Endometrial microvascular endothelial cells (primary cell): ENCODE data around the gene CXXC4. TPM values are rescaled to one million over a fixed set of nuclear protein-coding genes. Genes with fewer than 3 reads are reported as not detected.

Source experiments
- in situ Hi-C: cut with HindIII; loops from 2 replicates; pipeline ENCODE4 v1.10.0; 2017; ENCODE audit warnings: low sequenced_read_pairs, low pct_unique_long_range_greater_than_20kb; ENCODE audit errors: inconsistent ontology term
- total RNA-seq: library from RNA; depleted of rRNA; stranded (reverse); fragments of >200 nt; gene quantifications from one replicate; pipeline ENCODE4 v1.2.3, GENCODE V29; 2015; ENCODE audit errors: inconsistent ontology term

The CXXC4 gene
- total RNA-seq, 1 donor from 2014 or later, result not detected

DNA sequence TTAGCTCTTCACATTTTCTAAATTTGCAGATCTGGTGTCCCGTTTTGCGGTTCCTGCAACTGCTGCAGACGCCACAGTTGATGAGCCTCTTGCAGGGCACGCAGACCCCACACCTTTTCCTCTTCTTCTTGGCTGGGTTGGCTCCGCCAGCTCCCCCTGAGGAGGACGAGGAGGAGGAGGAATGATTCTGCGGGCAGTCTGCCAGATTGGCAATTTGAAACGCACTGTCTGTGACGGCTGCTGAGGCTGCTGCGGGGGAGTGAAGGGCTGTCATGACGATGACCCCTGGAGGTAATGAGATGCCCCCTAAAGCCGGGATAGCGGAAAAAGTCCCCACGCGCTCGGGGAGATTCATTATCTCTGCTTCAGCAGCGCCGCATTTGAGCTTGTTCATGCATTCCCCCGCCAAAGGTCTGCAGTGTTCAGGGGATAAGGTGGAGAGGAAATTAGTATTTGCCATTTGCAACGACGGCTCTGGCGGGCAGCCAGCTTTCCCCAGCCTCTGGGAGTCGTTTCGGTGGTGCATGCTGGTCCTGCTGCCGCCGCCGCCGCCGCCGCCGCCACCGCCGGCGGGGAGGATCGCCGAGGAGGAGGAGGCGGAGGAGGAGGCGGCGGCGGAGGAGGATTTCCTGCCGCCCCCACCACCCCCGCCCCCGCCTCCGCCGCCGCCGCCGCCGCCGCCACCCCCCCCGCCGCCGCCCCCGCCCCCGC is 3.8 kb downstream of the CXXC4 start:
- in situ Hi-C loops, result no loop called here

DNA sequence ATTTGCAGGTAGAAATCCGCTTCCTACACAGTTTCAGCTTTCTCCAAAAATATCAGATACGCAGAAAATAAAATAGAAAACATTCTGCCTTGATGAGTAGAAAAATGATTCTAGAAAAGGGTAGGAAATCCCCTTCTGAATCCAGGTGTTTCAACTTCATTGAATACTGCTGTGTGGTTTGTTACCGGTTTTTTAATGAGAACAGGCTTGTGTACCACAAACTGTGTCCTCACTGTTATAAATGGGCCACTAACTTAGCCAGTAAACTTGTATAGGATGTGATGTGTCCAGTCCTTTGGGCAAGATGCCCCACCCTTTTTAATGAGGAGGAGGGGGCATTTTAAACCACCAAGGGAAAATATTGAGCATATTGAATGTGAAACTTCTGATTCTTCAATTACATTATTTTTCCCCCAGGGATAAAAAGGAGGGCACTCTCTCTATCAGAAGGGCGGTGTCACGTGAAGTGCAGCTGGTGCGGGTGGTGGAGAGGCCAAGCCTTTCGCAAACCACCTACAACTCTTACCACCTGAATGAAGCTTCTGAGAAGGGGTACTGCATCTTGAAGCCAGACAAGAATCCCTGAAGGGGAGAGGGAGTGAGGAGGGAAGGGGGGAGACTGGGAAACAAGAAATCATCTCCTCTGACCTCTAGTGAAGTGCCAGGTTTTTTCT is 4.5 kb downstream of the CXXC4 start:
- in situ Hi-C loops, result no loop called here

DNA sequence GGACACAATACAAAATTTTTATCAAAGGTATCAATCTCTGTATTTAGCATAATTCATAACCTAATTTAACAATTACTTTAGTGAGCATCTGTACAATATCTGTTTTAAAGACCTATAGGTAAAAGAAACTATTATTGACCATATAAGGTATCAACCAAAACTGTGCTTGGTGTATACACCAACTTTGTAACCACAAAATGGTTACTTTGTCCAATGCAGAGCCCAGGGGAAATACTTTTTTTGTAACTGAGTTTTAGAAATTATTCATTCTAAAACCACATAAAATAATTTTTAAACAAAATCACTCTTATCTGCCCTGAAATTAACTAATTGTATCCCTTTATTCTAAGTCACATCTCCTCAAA is 5.0 kb downstream of the CXXC4 start:
- in situ Hi-C loops, result no loop called here

DNA sequence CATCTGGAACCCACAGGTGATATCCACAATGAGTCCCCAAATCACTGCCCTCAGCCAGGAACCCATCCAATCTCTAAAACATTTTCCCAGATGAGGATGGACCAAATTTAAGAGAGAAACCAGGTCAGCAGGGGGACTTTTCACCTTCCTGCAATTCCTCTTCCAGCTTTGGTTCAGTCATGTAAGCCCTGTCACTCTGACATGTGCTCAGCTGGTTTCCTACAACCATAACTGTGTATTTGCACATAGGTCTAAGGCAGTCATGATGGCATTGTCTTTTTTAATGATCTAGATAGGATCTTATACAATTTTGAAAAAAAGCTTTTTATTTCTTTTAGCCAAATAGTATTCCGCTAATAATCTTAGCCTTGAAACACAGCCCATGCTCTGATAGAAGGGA is 6.5 kb downstream of the CXXC4 start:
- in situ Hi-C loops, result no loop called here

DNA sequence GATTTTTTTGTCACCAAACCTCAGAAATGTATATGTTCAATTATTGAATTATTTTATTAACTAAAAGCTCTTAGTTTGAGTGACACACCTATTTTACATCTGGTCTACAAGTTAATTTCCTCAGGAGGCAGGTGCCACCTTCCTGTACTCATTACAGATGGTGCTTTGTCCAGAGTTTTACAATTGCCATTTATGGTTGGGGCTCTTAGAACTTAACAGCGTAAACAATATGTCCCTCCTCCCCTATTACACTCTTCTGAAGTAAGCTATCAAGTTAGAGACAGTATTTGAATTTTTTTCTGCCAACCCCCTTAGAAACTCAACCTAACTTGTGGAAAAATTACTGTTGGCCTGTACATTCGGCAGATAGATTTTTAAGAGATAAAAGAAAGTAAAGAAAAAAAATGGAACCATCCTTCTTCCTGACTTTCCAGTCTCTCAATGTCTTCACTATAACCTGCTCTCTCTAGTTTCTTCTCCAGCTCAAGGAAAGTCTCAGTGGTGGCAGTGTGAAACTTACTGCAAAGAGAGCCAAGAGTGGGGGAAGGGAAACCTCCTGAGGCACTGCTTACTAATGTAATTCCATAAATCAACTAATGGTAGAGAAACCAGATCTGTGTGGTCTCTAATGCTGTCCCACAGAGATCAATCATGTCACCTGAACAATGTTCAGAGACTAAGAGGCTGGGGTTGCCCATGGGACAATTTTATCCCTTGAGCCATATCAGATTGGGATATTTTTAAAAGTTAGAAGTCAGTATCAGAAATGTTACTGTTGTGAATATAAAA is 7.8 kb downstream of the CXXC4 start:
- in situ Hi-C loops, result no loop called here

DNA sequence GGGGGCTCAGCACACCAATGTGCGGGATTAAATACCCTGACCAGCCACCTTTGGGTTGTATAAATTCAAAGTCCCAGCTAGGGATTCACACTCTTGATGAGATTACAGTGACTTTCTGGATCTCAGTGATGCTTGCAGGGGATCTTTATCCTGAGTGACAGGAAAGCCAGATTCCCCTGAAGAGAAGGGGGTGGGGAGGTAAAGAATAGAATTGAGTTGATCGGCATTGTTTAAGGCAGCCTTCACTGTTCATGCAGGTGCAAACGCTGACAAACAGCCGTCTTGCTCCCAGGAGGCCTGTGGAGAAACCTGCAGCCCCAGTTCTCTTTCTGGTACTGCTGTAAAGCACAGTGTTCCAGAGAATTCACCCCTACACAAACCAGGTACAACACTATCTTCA is 19.0 kb downstream of the CXXC4 start:
- in situ Hi-C loops, result no loop called here

DNA sequence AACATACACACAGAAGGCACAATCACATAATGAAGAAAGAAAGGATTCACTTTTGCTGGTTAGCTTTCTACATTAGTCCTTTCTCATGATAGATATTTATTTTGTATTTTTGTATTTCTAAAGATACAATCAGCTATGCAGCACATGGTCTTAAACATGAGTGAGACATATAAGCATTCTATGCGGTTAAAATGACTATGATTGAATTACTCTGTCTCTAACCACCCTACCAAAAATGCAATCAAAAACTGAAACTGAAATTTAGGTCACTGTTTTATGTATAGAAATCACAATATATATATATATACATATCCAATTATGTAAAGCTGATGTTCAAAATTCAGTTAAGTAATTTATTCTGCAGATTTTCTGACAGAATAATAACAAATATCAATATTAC is 21.9 kb downstream of the CXXC4 start:
- in situ Hi-C loops, result no loop called here

DNA sequence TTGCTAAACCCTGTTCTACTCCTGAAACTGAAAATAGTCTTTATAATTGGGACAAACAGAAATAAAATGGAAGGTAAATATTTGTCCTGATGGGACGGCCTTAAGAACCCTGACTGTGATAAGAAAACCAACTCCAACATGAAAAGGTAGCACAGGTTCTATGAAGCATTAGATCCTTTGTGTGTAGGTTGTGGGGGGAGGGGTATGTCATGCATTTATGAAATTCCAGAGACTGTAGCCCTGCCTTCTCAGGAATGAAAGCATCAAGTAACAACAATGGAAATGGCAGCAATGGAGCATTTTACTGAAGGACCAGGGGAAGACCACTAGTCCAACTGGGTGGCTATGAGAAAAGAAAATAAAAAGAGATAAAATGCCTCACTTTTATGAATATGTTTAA is 23.9 kb downstream of the CXXC4 start:
- in situ Hi-C loops, result no loop called here

DNA sequence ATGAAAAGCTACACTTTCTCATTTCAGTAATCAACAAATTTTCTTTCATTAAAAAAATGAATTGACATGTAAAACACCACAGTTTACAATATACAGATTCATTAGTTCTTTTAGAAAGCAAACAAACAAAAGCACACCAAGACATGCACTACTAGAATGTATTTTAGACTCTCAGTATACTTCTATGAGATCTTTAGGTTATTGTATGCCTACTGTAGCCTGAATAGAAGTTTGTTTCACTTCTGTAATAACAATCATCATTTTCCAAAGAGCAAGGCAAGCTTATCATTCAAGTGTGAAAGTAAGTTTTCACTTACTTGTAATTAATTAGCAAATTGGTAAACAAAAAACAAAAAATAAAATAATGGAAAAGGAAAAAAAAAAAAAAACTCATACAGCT is 24.9 kb downstream of the CXXC4 start:
- in situ Hi-C loops, result no loop called here

DNA sequence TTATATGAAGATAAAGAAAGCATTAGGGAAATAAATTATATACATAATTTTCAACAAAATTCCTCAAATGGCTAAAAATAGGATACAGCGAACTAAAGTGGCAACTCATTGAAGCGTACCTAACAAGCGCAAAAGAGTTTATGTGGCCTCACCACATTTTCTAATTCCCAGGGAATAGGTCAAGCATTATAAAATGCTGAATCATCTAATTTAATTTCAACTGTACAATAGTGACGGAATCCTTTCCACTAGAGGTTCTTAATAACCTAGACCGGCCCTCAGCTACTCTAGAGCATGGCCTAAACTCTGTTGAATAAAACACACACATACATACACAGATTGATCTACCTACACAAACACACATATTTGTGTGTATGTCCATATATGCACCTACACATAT is 29.1 kb downstream of the CXXC4 start:
- in situ Hi-C loops, result no loop called here

DNA sequence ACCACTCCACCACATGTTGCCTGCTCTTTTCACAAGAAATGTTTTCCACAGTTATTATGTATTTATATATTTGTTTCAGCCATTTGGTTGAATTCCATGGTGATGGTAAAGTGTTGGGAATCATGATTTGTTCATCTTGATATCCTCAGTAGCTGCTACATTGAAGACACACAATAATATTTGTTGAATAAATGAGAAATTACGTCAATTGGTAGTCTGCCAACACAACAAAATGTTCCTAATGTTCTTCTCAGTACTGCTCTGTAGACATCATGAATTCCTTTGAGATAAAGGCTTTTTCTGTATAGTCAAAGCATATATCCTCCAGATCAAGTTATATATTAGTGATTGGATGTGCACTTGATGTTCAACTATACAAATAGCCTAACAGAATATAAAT is 29.5 kb downstream of the CXXC4 start:
- in situ Hi-C loops, result no loop called here

DNA sequence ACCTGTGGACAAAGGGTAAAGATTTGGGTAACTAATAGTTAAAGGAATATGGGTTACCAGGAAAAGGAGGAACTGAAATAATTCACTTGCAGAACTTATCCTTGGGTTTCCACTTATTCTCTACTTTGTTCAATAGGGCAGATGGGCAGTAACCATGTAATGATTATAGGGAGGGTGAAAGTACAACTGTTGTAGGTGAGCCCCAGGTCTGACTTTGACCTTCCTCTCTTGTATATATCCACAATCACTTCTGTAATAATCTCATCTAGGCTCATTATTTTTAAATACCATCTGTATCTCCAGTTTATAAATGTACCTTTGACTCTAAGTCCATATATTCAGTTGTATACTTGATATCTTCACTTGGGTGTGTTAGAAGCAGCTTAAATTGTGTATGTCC is 32.1 kb downstream of the CXXC4 start:
- in situ Hi-C loops, result no loop called here

DNA sequence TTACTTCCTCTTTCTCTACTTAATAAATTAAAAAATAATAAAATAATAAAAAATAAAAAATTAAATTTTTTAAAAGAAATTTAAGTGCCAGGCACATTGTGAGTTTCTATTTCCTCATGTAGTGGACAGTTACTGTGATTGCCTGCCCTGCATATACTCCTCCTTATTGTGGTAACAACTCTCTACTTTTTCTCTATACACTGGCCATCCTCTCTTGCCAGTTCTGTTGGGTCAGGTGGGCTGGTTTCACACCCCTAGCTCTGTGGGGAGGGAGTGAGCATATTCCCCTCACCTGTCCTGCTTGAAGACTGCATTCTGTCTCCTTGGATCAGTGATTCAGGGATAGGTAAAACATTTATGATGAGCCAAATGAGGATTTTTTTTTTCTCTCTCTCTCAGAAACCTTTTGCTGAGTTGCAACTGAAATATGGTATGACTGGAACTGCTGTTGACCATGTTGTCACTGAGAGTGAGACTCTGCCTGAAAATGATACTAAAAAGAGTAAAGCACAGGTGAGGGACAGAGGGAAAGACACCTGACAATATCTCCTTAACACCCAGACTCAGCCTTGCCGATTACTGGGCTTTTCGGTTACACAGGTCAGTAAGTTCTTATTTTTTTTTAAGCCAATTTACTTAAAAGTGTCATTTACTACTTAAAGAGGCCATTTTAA is 37.2 kb downstream of the CXXC4 start:
- in situ Hi-C loops, result no loop called here

DNA sequence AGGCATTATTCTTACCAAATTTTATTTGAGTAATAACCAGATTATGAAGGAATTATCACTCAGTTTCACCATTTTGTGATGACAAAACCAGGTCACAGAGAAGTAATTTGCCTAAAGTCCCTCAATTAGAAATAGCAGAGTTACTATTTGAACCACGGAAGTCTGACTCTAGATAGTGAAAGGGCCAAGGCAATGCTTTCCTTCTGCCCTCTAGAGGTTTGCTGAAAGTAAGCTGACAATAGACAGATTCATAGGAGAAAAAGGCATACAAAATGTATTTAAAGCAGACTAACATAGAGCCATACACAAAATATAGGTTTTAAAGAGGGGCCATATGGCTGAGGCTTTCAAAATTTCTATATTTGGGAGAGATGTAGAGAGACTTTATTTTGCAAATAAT is 43.1 kb downstream of the CXXC4 start:
- in situ Hi-C loops, result no loop called here

DNA sequence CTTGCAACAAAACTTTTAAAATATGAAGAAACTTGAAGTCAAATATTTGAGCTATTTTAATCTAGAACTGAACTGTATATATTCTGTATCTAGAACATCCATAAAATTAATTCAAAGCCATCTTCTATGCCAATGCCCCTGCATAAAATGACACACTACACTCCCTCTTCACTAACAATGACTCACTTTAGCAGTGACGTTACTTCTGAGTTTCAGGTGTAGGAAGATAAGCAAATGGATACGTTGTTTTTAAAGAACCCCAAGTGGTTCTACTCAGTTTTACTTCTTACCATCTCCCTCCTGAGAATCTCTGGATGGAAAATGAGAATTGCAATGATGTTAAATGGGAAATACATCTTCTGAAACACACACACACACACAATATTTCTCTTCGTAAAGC is 45.2 kb downstream of the CXXC4 start:
- in situ Hi-C loops, result no loop called here

DNA sequence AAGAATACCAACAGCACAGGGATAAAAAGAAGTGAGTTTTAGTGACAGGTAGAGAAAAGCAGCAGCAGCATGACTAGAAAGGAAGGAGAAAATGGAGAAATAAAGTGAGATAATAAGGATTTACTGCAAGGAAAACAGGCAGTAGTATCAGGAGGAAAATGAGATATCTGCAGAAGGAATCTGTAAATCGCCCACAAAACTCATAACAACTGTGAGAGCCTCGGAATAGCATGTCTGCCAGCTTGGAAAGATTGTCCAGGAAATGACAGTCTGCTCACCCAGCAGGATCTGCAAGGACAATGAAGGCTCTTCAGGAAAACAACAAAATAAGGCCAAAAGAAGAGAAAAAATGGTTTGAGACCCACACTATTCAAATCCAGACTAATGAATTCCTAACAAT is 47.4 kb downstream of the CXXC4 start:
- in situ Hi-C loops, result no loop called here

DNA sequence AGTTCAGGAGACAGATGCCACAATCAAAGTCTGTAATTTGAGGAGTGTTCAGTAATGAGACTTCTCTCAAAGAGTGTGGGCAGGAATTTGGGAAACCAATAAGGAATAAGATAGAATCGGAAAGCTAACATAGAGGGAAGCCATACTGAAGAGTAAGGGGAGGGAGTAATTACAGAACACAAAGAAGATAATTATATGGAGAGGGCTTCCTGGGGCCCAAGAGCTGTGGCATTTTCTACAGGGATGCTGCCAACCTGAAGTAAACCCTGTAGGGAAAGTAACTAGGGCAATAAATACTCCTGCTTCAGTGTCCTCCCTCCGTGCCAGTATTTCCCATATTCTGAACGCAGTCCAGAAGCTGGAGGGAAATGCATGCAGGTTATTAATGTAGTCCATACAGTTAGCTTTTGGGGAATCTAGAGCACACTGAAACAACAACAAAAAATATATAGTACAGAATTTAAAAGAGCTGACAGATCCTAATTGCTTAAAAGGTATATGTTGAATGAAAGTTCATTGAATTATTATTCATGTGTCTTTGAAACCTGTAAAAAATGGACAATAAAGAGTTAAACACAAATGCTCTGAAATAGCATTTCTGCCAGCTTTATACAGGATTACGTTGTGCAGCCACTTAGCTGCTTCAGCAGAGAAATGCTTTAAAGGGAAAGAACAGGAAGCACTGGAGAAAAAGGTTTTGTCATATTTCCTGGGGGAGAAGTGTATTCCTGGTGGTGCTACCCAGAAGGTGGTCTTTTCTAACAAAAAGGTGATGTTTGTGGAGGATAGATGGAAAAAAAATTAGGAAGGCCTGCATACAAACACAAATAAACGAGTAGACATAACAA is 48.0 kb downstream of the CXXC4 start:
- in situ Hi-C loops, result no loop called here

DNA sequence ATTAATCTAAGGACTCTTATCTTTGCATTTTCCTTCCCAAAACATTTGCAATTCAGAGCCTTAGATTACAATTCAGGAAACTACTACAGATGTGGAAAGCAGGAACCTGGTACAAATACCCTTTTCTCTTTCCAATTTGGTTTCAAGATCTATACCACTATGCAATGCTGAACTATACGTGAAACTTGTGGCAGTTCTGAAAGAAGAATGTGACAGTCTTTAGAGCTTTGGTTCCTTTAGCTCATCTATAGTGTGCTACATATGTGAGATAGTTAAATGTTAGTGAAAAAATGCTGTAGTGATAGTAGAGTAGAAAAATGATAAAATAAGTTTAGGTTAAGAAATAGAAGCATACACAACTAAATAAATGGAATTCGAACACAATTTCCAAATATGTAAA is 50.0 kb downstream of the CXXC4 start:
- in situ Hi-C loops, result no loop called here

DNA sequence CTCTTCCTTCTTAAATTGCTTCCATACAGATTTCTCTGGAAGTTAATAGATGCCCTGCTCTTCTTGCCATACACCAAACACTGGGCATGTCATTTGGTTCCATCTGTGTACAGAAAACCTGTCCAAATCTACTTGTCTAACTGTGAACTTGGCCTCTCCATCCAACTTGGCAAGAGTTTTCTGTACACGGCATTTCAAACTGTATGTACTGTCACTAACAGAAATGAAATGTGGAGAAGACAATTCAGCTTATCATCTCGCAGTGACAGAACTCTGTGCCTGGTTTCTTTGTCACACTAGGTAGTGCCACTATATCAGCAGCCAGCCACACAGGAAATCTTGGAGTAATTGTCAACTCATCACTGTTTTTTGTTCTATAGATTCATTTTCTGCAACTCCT is 58.2 kb downstream of the CXXC4 start:
- in situ Hi-C loops, result no loop called here
